Measurements from ENCODE around the gene PER2. TPM values are rescaled to one million over a fixed set of nuclear protein-coding genes. Genes with fewer than 3 reads are reported as not detected.
A peak's percentile ranks its signal among the peaks of the same experiment; 100 is the strongest.

The PER2 gene
- total RNA-seq, 6 experiments from 2014 or later, result 4.3 to 5.7 (median 4.5) TPM

DNA sequence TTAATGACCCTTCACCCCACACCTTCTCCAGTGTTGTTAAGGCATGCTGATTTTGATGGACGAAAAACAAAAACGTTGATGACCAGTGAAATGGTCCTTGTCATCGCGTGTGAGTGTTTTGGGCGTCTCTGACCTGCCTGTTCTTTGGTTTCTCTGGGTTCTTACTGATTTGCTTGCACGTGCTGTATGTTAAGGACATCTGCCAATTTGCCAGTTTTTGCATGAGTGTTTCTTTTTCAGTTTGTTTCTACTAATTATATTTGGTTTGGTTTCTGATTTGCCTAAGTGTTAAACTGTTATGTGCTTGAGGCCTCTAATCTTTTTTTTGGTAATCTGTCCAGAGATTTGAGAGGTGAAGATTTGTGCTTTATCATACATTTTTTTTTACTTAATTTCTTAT, 46.5 kb upstream of the PER2 start:
- Mint-ChIP-seq H3K4me3 (no peak overlapping the region), H3K36me3 (ENCODE audit: low read depth) (peaks cover 2% of the 10 kb centered on the region), H3K27ac (no peak overlapping the region), H3K9me3 (no peaks in the 10 kb centered on the region), H3K4me1 (ENCODE audit: low read depth) (peaks cover 4% of the 10 kb centered on the region; the same call in 1 of the 2 replicates), H3K27me3 (ENCODE audit: insufficient read depth) (peaks cover 2% of the 10 kb centered on the region; the same call in 1 of the 2 replicates)
- no peak for DNase-seq
- TF ChIP-seq, protein P1, sequence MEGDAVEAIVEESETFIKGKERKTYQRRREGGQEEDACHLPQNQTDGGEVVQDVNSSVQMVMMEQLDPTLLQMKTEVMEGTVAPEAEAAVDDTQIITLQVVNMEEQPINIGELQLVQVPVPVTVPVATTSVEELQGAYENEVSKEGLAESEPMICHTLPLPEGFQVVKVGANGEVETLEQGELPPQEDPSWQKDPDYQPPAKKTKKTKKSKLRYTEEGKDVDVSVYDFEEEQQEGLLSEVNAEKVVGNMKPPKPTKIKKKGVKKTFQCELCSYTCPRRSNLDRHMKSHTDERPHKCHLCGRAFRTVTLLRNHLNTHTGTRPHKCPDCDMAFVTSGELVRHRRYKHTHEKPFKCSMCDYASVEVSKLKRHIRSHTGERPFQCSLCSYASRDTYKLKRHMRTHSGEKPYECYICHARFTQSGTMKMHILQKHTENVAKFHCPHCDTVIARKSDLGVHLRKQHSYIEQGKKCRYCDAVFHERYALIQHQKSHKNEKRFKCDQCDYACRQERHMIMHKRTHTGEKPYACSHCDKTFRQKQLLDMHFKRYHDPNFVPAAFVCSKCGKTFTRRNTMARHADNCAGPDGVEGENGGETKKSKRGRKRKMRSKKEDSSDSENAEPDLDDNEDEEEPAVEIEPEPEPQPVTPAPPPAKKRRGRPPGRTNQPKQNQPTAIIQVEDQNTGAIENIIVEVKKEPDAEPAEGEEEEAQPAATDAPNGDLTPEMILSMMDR (IDR thresholded peaks at IDR 0.05), result no peak

DNA sequence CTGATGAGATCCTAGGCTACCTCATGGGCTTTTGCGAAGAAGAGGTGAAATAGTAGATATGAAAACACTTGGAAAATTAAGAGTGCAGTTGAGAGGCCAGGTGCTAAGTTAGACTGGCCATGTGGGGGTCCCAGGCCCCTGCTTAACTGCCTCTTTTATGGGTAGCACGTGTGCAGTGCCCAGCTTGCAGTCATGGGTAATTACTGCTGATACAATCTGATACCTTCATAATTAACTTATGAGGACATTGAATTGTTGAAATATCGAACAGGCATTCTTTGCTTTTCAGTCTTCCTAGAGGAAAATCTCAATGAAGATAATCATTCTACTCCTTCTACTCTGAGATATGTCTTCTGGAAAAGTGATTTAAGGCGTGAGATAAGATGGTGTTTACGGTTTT, 43.5 kb upstream of the PER2 start:
- H3K27ac Mint-ChIP-seq, result no peak overlapping the region
- peaks cover 29% of the 10 kb centered on the region for H3K36me3 Mint-ChIP-seq (ENCODE audit: low read depth)
- TF ChIP-seq, protein P1 (IDR thresholded peaks at IDR 0.05), result no peak

DNA sequence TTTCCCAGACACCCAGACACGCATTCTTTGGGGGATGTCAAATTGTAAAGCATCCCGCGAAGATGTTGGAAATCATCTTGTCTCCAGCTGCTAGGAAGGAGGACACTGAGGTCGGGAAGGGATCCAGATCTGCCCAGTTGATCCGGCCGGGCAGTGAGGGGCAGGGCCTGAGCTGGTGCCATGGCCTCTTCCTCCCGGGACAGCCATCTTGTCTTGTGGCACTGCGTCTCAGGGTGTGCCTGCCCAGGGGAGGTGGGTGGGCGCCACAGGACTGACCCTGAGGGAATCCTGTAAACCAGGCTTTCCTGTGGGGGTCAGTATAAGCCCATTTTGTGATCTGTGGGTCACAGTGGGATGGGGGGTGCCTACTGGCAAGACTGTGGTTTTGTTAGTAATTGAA, 42.0 kb upstream of the PER2 start:
- H3K27me3 Mint-ChIP-seq (ENCODE audit: insufficient read depth), result no peaks in the 10 kb centered on the region
- no peak overlapping the region for H3K4me3 Mint-ChIP-seq
- TF ChIP-seq, protein P1 (IDR thresholded peaks at IDR 0.05), result no peak
- no peaks in the 10 kb centered on the region; the same call in 1 of the 2 replicates for H3K4me1 Mint-ChIP-seq (ENCODE audit: low read depth)
- H3K36me3 Mint-ChIP-seq (ENCODE audit: low read depth), result peaks cover 35% of the 10 kb centered on the region
- H3K9me3 Mint-ChIP-seq, result no peaks in the 10 kb centered on the region
- no peak overlapping the region for H3K27ac Mint-ChIP-seq
- DNase-seq, result no peak

More for the DNA sequence above, 43.5 kb upstream of the PER2 start:
- H3K9me3 Mint-ChIP-seq, result no peaks in the 10 kb centered on the region
- H3K4me1 Mint-ChIP-seq (ENCODE audit: low read depth), result peaks cover 4% of the 10 kb centered on the region; the same call in 1 of the 2 replicates
- H3K4me3 Mint-ChIP-seq, result no peak overlapping the region
- DNase-seq, result no peak
- no peaks in the 10 kb centered on the region for H3K27me3 Mint-ChIP-seq (ENCODE audit: insufficient read depth)

DNA sequence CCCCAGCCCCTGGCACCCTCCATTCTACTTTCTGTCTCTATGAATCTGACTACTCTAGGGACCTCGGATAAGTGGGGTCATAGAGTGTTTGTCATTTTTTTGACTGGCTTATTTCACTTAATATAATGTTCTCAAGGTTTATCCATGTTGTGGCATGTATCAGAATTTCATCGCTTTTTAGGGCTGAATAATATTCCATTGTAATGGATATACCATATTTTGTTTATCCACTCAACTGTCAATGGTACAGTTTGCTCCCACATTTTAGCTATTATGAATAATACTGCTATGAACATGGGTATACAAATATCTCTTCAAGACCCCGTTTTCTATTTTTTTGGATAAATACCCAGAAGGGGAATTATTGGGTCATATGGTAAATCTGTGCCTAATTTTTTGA, 39.3 kb upstream of the PER2 start:
- Mint-ChIP-seq H3K27me3 (ENCODE audit: insufficient read depth) (no peaks in the 10 kb centered on the region; the same call in 1 of the 2 replicates), H3K9me3 (no peaks in the 10 kb centered on the region), H3K4me1 (ENCODE audit: low read depth) (no peaks in the 10 kb centered on the region; the same call in 1 of the 2 replicates), H3K36me3 (ENCODE audit: low read depth) (peaks cover 42% of the 10 kb centered on the region), H3K27ac (no peak overlapping the region), H3K4me3 (no peak overlapping the region)
- TF ChIP-seq, protein P1 (IDR thresholded peaks at IDR 0.05), result no peak
- no peak for DNase-seq

DNA sequence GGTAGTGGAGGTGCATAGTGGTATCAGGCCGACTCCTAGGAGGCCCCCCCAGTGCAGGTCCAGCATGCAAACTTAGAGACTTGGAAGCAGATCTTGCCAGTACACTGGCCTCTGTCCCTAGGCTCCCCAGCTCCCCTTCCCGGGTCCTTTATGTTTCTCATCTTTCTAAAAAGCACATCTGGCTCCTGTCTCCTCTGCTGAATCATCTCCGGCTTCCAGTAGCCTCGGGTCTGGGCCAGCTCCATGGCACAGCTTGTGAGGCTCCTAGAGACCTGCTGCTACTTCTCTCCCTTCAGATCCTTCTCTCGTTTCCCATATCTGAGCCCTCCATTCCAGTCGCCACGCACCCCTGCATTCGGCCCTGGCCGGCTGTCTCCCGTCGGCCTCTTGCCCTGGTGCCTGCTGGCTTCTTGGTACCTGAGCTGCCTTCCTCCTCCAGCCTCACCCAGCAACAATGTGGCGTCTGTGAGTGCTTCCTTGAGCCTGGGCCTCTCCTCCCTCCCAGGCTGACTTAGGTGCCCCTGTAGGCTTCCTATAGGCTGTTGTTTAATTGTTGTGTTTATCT, 38.5 kb upstream of the PER2 start:
- DNase-seq, result no peak

More for the DNA sequence above, 38.5 kb upstream of the PER2 start:
- no peaks in the 10 kb centered on the region; the same call in 1 of the 2 replicates for H3K27me3 Mint-ChIP-seq (ENCODE audit: insufficient read depth)
- peaks cover 42% of the 10 kb centered on the region for H3K36me3 Mint-ChIP-seq (ENCODE audit: low read depth)
- no peaks in the 10 kb centered on the region for H3K9me3 Mint-ChIP-seq
- TF ChIP-seq, protein P1 (IDR thresholded peaks at IDR 0.05), result no peak
- H3K4me3 Mint-ChIP-seq, result no peak overlapping the region
- H3K27ac Mint-ChIP-seq, result peak overlapping the region; percentile 15; the same call in 1 of the 2 replicates
- H3K4me1 Mint-ChIP-seq (ENCODE audit: low read depth), result peaks cover 2% of the 10 kb centered on the region
